ENCODE measurements around the gene COX20. TPM values are rescaled to one million over a fixed set of nuclear protein-coding genes. Genes with fewer than 3 reads are reported as not detected.
"Not testable (repeated sequence)": the region's sequence is repeated elsewhere in the genome, so short reads cannot be mapped to it uniquely, and the experiment has no call there.

The COX20 gene
- total RNA-seq = 10 to 100 TPM; 23.5 to 28.1 TPM

- ATAC-seq (peak; percentile 66 to 72), DNase-seq (ENCODE audit: low spot score in 2 of 2) (peak in 1 of 2 donors; percentile 87)
- Mint-ChIP-seq H3K36me3 (peaks cover 18 to 30% of the 10 kb centered on the region in 2 donors), H3K9me3 (peaks cover 3 to 4% of the 10 kb centered on the region in 2 donors), H3K27ac (peak within 1 kb of the TSS; percentile 93 to 95)
These were observed at the start of gene COX20 for GRCh38 chr1:244835276-244836134. TSS of gene COX20 (plus strand) at chr1:244835658. CDS start at chr1:244835715, 57 bp downstream.

GRCh38 chr1:244788493-244789275 lies 46.8 kb upstream of the COX20 start:
- Mint-ChIP-seq H3K9me3 (no peaks in the 10 kb centered on the region), H3K27ac (no peak overlapping the region), H3K36me3 (no peaks in the 10 kb centered on the region)
- DNase-seq (ENCODE audit: low spot score in 2 of 2) (no peak), ATAC-seq (no peak)

DNA sequence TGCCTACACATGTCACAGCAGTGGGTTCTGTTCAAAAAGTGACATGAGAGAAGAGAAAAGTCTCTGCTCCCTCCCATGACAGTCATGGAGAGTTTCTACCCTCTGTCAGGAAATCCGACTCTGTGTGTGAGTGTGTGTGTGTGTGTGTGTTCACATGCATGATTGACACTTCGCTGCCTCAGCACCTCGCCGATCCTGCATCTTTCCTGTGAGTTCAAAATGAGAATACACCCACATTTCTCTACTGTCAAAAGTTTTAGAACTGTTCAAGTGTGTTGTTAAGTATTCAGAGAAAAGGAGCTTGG lies 46.2 kb upstream of the COX20 start:
- Mint-ChIP-seq H3K9me3 (no peaks in the 10 kb centered on the region), H3K27ac (no peak overlapping the region), H3K36me3 (no peaks in the 10 kb centered on the region)
- ATAC-seq (no peak), DNase-seq (ENCODE audit: low spot score in 2 of 2) (no peak)

GRCh38 chr1:244789731-244790130 lies 45.7 kb upstream of the COX20 start:
- ATAC-seq (no peak), DNase-seq (ENCODE audit: low spot score in 2 of 2) (no peak)
- Mint-ChIP-seq H3K27ac (no peak overlapping the region), H3K36me3 (no peaks in the 10 kb centered on the region), H3K9me3 (no peaks in the 10 kb centered on the region)

GRCh38 chr1:244791061-244791460 lies 44.4 kb upstream of the COX20 start:
- ATAC-seq = no peak
- Mint-ChIP-seq H3K9me3 (no peaks in the 10 kb centered on the region), H3K27ac (no peak overlapping the region), H3K36me3 (no peaks in the 10 kb centered on the region)
- no peak for DNase-seq (ENCODE audit: low spot score in 2 of 2)

GRCh38 chr1:244792188-244792850 lies 43.1 kb upstream of the COX20 start:
- Mint-ChIP-seq H3K9me3 (no peaks in the 10 kb centered on the region), H3K27ac (no peak overlapping the region), H3K36me3 (no peaks in the 10 kb centered on the region)
- ATAC-seq (no peak), DNase-seq (ENCODE audit: low spot score in 2 of 2) (no peak)

- Mint-ChIP-seq H3K27ac (peak overlapping the region in 1 of 2 donors; percentile 34), H3K36me3 (no peaks in the 10 kb centered on the region), H3K9me3 (no peaks in the 10 kb centered on the region)
- ATAC-seq (no peak), DNase-seq (ENCODE audit: low spot score in 2 of 2) (no peak)
These were observed 41.4 kb upstream of the COX20 start for GRCh38 chr1:244794071-244794470.

GRCh38 chr1:244794516-244794915 lies 40.9 kb upstream of the COX20 start:
- not testable (repeated sequence) for H3K27ac Mint-ChIP-seq; H3K36me3 Mint-ChIP-seq; H3K9me3 Mint-ChIP-seq; ATAC-seq; DNase-seq (ENCODE audit: low spot score in 2 of 2)

GRCh38 chr1:244796719-244797406 lies 38.6 kb upstream of the COX20 start:
- Mint-ChIP-seq H3K9me3 (no peaks in the 10 kb centered on the region), H3K27ac (no peak overlapping the region), H3K36me3 (no peaks in the 10 kb centered on the region)
- peak in 1 of 2 donors; percentile 57 for DNase-seq (ENCODE audit: low spot score in 2 of 2)
- peak in 1 of 2 donors; percentile 26 for ATAC-seq

GRCh38 chr1:244800821-244801220 lies 34.6 kb upstream of the COX20 start:
- no peaks in the 10 kb centered on the region for H3K9me3 Mint-ChIP-seq
- DNase-seq (ENCODE audit: low spot score in 2 of 2) (no peak), ATAC-seq (no peak)
- H3K27ac Mint-ChIP-seq = no peak overlapping the region
- H3K36me3 Mint-ChIP-seq = no peaks in the 10 kb centered on the region

DNA sequence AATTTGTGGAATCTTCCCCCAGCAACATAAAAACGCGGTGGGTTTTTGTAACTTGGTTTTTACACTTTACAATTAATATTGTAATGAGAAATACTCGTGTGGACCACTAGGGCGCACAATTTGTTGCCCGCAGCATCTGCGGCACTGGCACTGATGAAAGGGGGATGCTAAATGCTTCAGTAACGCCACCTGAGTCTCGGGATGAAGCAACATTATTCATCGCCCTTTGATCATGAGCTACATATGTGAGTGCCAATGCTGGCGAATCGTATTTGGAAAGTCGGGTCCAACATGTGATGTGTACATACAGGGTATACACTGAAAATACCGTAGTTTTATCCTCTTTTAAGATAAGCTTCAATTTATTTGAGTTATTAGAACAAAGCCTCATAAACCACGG lies 34.2 kb upstream of the COX20 start:
- Mint-ChIP-seq H3K9me3 (no peaks in the 10 kb centered on the region), H3K36me3 (no peaks in the 10 kb centered on the region), H3K27ac (no peak overlapping the region)
- ATAC-seq (peak; percentile 86 to 93), DNase-seq (ENCODE audit: low spot score in 2 of 2) (peak in 1 of 2 donors; percentile 26)

GRCh38 chr1:244802041-244802440 lies 33.4 kb upstream of the COX20 start:
- DNase-seq (ENCODE audit: low spot score in 2 of 2) = no peak
- ATAC-seq = no peak
- Mint-ChIP-seq H3K27ac (peak overlapping the region in 1 of 2 donors; percentile 65), H3K36me3 (no peaks in the 10 kb centered on the region), H3K9me3 (no peaks in the 10 kb centered on the region)

DNA sequence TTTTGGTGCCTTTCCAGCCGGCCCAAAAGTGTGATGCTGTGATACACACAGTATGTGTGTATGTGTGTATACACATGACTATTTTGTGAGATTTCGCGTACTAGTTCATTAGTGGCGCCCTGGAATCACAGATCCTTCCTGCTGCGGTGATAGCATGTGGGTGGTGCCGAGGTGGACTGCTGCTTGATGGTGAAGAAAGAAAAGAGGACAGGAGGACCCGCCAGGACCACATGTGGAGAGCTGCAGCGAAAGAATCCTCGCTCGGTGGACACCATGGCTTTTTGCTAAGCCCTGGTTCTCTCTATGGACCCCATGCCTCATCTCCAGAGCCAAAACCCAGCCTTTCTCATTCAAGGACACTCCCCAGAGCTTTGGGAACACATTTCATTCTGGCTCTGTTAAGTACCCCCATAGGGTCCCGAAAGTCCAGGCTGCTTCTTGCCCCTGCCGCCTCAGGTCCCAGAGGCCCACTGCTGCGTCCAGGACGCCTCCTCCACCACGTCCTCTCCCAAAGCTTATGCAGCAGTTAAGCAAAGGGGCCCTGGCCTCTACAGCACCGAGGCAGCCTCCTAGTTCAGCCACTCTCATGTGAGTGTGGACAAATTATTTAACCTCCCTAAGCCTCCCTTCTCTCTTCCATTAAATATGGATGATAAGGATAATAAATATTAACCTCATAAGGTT lies 32.8 kb upstream of the COX20 start:
- ATAC-seq = no peak
- Mint-ChIP-seq H3K9me3 (no peaks in the 10 kb centered on the region), H3K36me3 (no peaks in the 10 kb centered on the region), H3K27ac (no peak overlapping the region)
- DNase-seq (ENCODE audit: low spot score in 2 of 2) = no peak

GRCh38 chr1:244804841-244805240 lies 30.6 kb upstream of the COX20 start:
- ATAC-seq (no peak), DNase-seq (ENCODE audit: low spot score in 2 of 2) (no peak)
- H3K36me3 Mint-ChIP-seq = no peaks in the 10 kb centered on the region
- H3K9me3 Mint-ChIP-seq = no peaks in the 10 kb centered on the region
- H3K27ac Mint-ChIP-seq = no peak overlapping the region

DNA sequence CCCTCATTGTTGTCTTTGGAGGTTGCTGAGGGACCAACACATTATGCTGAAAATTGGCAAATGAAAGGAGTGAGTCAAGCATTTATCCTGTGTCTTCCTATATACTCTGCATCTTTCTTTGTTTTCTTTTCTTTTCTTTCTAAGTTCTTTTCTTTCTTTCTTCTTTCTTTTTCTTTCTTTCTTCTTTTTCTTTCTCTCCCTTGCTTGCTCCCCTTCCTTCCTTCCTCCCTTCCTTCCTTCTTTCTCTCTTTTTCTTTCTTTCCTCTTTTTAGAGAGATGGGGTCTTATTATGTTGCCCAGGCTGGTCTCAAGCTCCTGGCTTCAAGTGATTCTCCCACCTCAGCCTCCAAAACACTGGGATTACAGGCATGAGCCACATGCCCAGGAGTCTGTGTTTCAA lies 28.3 kb upstream of the COX20 start:
- ATAC-seq = no peak
- no peaks in the 10 kb centered on the region for H3K36me3 Mint-ChIP-seq
- DNase-seq (ENCODE audit: low spot score in 2 of 2) = no peak
- no peak overlapping the region for H3K27ac Mint-ChIP-seq
- H3K9me3 Mint-ChIP-seq = no peaks in the 10 kb centered on the region

DNA sequence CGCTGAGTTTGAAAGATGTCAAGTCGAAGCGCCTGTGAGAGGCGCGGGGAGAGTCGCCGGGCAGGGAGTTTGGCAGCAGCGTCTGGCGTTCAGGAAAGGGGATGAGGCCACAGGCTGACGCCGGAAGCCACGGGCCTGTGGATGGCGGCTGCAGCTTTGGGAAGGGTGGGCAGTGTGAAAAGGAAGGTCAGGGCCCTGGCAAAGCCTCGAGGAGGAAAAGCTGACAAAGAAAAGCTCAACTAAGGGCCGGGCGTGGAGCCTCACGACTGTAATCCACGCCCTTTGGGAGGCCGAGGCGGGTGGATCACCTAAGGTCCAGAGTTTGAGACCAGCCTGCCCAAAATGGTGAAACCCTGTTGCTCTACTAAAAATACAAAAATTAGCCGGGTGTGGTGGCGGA lies 25.2 kb upstream of the COX20 start:
- H3K9me3 Mint-ChIP-seq = no peaks in the 10 kb centered on the region
- no peaks in the 10 kb centered on the region for H3K36me3 Mint-ChIP-seq
- DNase-seq (ENCODE audit: low spot score in 2 of 2) = no peak
- no peak for ATAC-seq
- no peak overlapping the region for H3K27ac Mint-ChIP-seq

All from activated naive CD4-positive, alpha-beta T cell treated with anti-CD3 and anti-CD28 coated beads, Interleukin-2, amount 50 U/mL, for 72 hours (primary cell).